PC-3 (cell line): ENCODE results near the gene ABHD2. TPM values are rescaled to one million over a fixed set of nuclear protein-coding genes. Genes with fewer than 3 reads are reported as not detected.

Source experiments
- ATAC-seq: fragments of 200-7000 bp; cut with Tn5 transposase; 2 replicates; pipeline ENCODE4 v1.9.1; 2020; ENCODE audit warnings: mild to moderate bottlenecking, moderate library complexity
- Bru-seq: library from RNA; stranded (reverse); fragments of 400-500 nt; gene quantifications from one replicate; lab custom pipeline; 2021; lab: Mats Ljungman, UMichigan
- BruChase-seq, 2 experiments: library from RNA; stranded (reverse); fragments of 400-500 nt; gene quantifications; one replicate each; lab custom pipeline; 2021; lab: Mats Ljungman, UMichigan
- BruUV-seq: library from RNA; stranded (reverse); fragments of 400-500 nt; replicated peaks from 2 replicates; lab custom pipeline; 2021; lab: Mats Ljungman, UMichigan
- CTCF ChIA-PET: fragments of 300-600 bp; sonication (Branson Sonifier 250); formaldehyde crosslinking; loops from one replicate; lab custom pipeline; 2022; ENCODE audit warnings: antibody characterized with exemption; lab: Charles Lee
- POLR2A ChIA-PET: fragments of 300-600 bp; sonication (Branson Sonifier 250); formaldehyde crosslinking; loops from one replicate; lab custom pipeline; 2022; ENCODE audit warnings: antibody characterized with exemption; ENCODE audit not compliant: unreplicated experiment; lab: Charles Lee
- DNase-seq: peaks from one replicate; pipeline ENCODE4 v3.0.0-alpha.2; 2015
- H2AFZ ChIP-seq: fragments of 300-600 bp; sonication (generic); 2 replicates; pipeline ENCODE4 v1.6.0; 2016; ENCODE audit warnings: antibody characterized with exemption, low read length
- H3F3A ChIP-seq: fragments of 300-600 bp; sonication (generic); one replicate; pipeline ENCODE4 v1.6.0; 2017; ENCODE audit warnings: antibody characterized with exemption, low read length, control low read depth, mild to moderate bottlenecking; ENCODE audit not compliant: unreplicated experiment
- H3K27ac ChIP-seq: fragments of 300-600 bp; sonication (generic); 2 replicates; pipeline ENCODE4 v1.5.1; 2016; ENCODE audit warnings: mild to moderate bottlenecking, low read length
- H3K27me3 ChIP-seq: fragments of 300-600 bp; sonication (generic); 2 replicates; pipeline ENCODE4 v1.6.1; 2016; ENCODE audit warnings: low read length, mixed read lengths
- H3K36me3 ChIP-seq: fragments of 300-600 bp; sonication (generic); 2 replicates; pipeline ENCODE4 v1.6.1; 2016; ENCODE audit warnings: low read depth, mixed run types, low read length, mixed read lengths
- H3K4me1 ChIP-seq: fragments of 300-600 bp; sonication (generic); 2 replicates; pipeline ENCODE4 v1.5.1; 2016; ENCODE audit warnings: low read length; ENCODE audit not compliant: insufficient read depth
- H3K4me2 ChIP-seq: fragments of 300-600 bp; sonication (generic); 2 replicates; pipeline ENCODE4 v1.6.0; 2016; ENCODE audit warnings: low read length
- H3K4me3 ChIP-seq: fragments of 300-600 bp; sonication (generic); 2 replicates; pipeline ENCODE4 v1.5.1; 2016; ENCODE audit warnings: mild to moderate bottlenecking, low read length, mixed read lengths
- H3K79me2 ChIP-seq: fragments of 300-600 bp; sonication (generic); 2 replicates; pipeline ENCODE4 v1.6.1; 2017; ENCODE audit warnings: low read length, mixed read lengths
- H3K9ac ChIP-seq: fragments of 300-600 bp; sonication (generic); 2 replicates; pipeline ENCODE4 v1.6.0; 2016; ENCODE audit warnings: mild to moderate bottlenecking, low read length
- H3K9me2 ChIP-seq: fragments of 300-600 bp; sonication (generic); replicated peaks from 2 replicates; pipeline ENCODE4 v1.6.1; 2016; ENCODE audit warnings: mixed run types, low read length, mixed read lengths
- H3K9me3 ChIP-seq: fragments of 300-600 bp; sonication (generic); 2 replicates; pipeline ENCODE4 v1.6.1; 2016; ENCODE audit warnings: low read length, mixed read lengths
- H4K20me1 ChIP-seq: fragments of 300-600 bp; sonication (generic); 2 replicates; pipeline ENCODE4 v1.6.1; 2016; ENCODE audit warnings: low read length, mixed read lengths
- CTCF ChIP-seq: fragments of 300-600 bp; sonication (generic); conservative IDR thresholded peaks from 2 replicates; pipeline ENCODE4 v1.5.1; 2017; ENCODE audit warnings: antibody characterized with exemption, low read depth, mild to moderate bottlenecking, low read length
- EZH2 ChIP-seq: fragments of 300-600 bp; sonication (generic); IDR thresholded peaks from one replicate; pipeline ENCODE4 v1.6.1; 2017; ENCODE audit warnings: antibody characterized with exemption, mild to moderate bottlenecking, low read length; ENCODE audit not compliant: unreplicated experiment
- EZH2phosphoT487 ChIP-seq: fragments of 300-600 bp; sonication (generic); IDR thresholded peaks from 2 replicates; pipeline ENCODE4 v1.6.1; 2018; ENCODE audit warnings: mild to moderate bottlenecking, antibody characterized with exemption, low read length, borderline replicate concordance
- intact Hi-C: fragments of 100-400 bp; cut with micrococcal nuclease; formaldehyde crosslinking; loops from 2 replicates; pipeline ENCODE4 v1.9.0; 2023
- long read RNA-seq: library from polyadenylated mRNA; unstranded; transcript quantifications from one replicate; pipeline ENCODE4 v2.0.0, GENCODE V29; 2021; ENCODE audit not compliant: unreplicated experiment
- total RNA-seq: library from RNA; depleted of rRNA; stranded (reverse); fragments of >200 nt; gene quantifications from 2 replicates; pipeline ENCODE4 v1.2.3, GENCODE V29; 2014; rRNA removed

ABHD2 gene
- 31.4 and 34.0 TPM in 2 replicates for total RNA-seq
- Bru-seq, nascent RNA: percentile 69 among the genes with signal in this experiment
- percentile 74 among the genes with signal in this experiment for BruChase-seq, experiment 1, labeled RNA remaining after a 6-hour chase
- percentile 64 among the genes with signal in this experiment for BruChase-seq, experiment 2, labeled RNA remaining after a 2-hour chase
- long read RNA-seq, full-length matches to known transcripts: 8 of 49 reads
- long read RNA-seq, partial matches to known transcripts: 1 of 49 reads
- long read RNA-seq, other reads (novel, unspliced or antisense): 40 of 49 reads

GRCh38 chr15:89087830-89088604 is at the start of gene ABHD2:
Gene ABHD2, plus strand, starts transcription at chr15:89088456. Its CDS starts 27,872 bp downstream, at chr15:89116328.
- intact Hi-C loops: no loop called here
- ChIA-PET POLR2A (interaction anchor here (0.5 to 1.5 kb wide), 9 partner anchors 14 to 1145 kb away, joined by 3 to 27 read pairs (median 6); no protein-coding TSS in a partner anchor), CTCF (interaction anchor here (0.5 to 1.2 kb wide), 6 partner anchors 79 to 384 kb away, joined by 3 to 5 read pairs (median 4); no protein-coding TSS in a partner anchor)
- Histone ChIP-seq H3K4me3 (peak within 1 kb of the TSS; percentile 87), H3K27me3 (no peaks in the 10 kb centered on the region), H3K4me2 (peak within 1 kb of the TSS; percentile 87), H2AFZ (peak within 1 kb of the TSS; percentile 68), H3K79me2 (peaks cover 39% of the 10 kb centered on the region), H3K27ac (peak within 1 kb of the TSS; percentile 80), H3K9me3 (no peaks in the 10 kb centered on the region), H3K9me2 (no peaks in the 10 kb centered on the region), H4K20me1 (no peaks in the 10 kb centered on the region), H3F3A (no peaks in the 10 kb centered on the region), H3K4me1 (peaks cover 45% of the 10 kb centered on the region), H3K9ac (peak within 1 kb of the TSS; percentile 87), H3K36me3 (no peaks in the 10 kb centered on the region)
- DNase-seq (peak; percentile 99), ATAC-seq (peak; percentile 90)
- TF ChIP-seq EZH2: no peak
- no peak for TF ChIP-seq CTCF
- no peak for TF ChIP-seq EZH2phosphoT487
- no TSS peak for BruUV-seq

- ATAC-seq (no peak), DNase-seq (no peak)
- ChIA-PET CTCF (interaction anchor here (0.7 kb wide), 1 partner anchor 17 kb away, joined by 6 read pairs; no protein-coding TSS in a partner anchor), POLR2A (interaction anchor here (0.6 kb wide), 1 partner anchor 50 kb away, joined by 4 read pairs; no protein-coding TSS in a partner anchor)
- Histone ChIP-seq H3K4me2 (no peak overlapping the region), H3F3A (no peaks in the 10 kb centered on the region), H3K27ac (no peak overlapping the region), H3K4me1 (no peaks in the 10 kb centered on the region), H3K27me3 (0 out of 2 replicates have a peak, but pooled peaks cover 3% of the 10 kb centered on the region), H4K20me1 (no peaks in the 10 kb centered on the region), H2AFZ (no peak overlapping the region), H3K9ac (no peak overlapping the region), H3K4me3 (no peak overlapping the region), H3K36me3 (no peaks in the 10 kb centered on the region), H3K79me2 (no peaks in the 10 kb centered on the region), H3K9me2 (no peaks in the 10 kb centered on the region), H3K9me3 (no peaks in the 10 kb centered on the region)
- no peak for TF ChIP-seq EZH2
- TF ChIP-seq CTCF: no peak
- TF ChIP-seq EZH2phosphoT487: no peak
- intact Hi-C loops: no loop called here
- no TSS peak for BruUV-seq
These were observed 49.1 kb upstream of the ABHD2 start for GRCh38 chr15:89039142-89039541.
